HUES64 (cell line): Measurements from ENCODE around the gene COL4A2.

Source experiments
- H3K27ac ChIP-seq: 2 replicates; pipeline ENCODE4 v1.7.0; 2013; ENCODE audit warnings: low read depth, low read length, inconsistent platforms
- H3K27me3 ChIP-seq: 2 replicates; pipeline ENCODE4 v1.6.1; 2013; ENCODE audit warnings: mild to moderate bottlenecking, low read length; ENCODE audit not compliant: insufficient read depth
- H3K36me3 ChIP-seq: 2 replicates; pipeline ENCODE4 v1.6.1; 2013; ENCODE audit warnings: mild to moderate bottlenecking, low read length; ENCODE audit not compliant: insufficient read depth
- H3K4me1 ChIP-seq: 2 replicates; pipeline ENCODE4 v1.6.1; 2013; ENCODE audit warnings: mild to moderate bottlenecking, low read length, moderate library complexity; ENCODE audit not compliant: insufficient read depth
- H3K4me3 ChIP-seq: 2 replicates; pipeline ENCODE4 v1.5.1; 2013; ENCODE audit warnings: mild to moderate bottlenecking, low read length, moderate library complexity
- H3K9ac ChIP-seq: 2 replicates; pipeline ENCODE4 v1.6.1; 2013; ENCODE audit warnings: mild to moderate bottlenecking, low read depth, low read length
- H3K9me3 ChIP-seq: 2 replicates; pipeline ENCODE4 v1.6.1; 2013; ENCODE audit warnings: low read depth, low read length; ENCODE audit not compliant: insufficient read depth
- WGBS: fragments of 150-250, 120-280 bp; methylation state at CpG from one replicate; pipeline ENCODE4 v1.1.7; 2013; ENCODE audit warnings: missing lambda C conversion rate; 5-methylcytosine and 5-hydroxymethylcytosine counted together

The COL4A2 gene

DNA sequence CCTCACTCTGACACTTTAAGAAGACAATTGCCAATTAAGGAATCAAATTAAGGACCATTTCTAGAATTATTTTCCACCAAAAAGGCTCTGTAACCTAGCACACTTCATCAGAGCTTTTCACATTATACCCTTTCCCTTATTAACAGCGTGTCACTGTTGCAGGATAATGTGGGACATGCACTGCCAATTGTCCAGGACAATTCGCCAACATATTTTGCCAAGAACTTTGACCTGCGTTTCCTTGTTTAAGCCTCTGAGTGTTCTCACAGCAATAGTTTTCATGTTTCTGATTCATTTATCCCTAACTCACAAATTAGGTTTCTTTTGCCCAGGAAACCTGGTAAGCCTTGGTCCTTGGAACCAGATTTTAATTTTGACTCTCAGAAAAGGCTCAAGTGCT is 13.4 kb upstream of the COL4A2 start:
- Histone ChIP-seq H3K9ac (no peak overlapping the region), H3K4me3 (no peak overlapping the region), H3K27me3 (no peaks in the 10 kb centered on the region), H3K36me3 (no peaks in the 10 kb centered on the region), H3K27ac (no peak overlapping the region), H3K4me1 (peaks cover 12% of the 10 kb centered on the region), H3K9me3 (no peaks in the 10 kb centered on the region)
- WGBS, result 96% methylated on average over 3 of the region's 3 CpGs

DNA sequence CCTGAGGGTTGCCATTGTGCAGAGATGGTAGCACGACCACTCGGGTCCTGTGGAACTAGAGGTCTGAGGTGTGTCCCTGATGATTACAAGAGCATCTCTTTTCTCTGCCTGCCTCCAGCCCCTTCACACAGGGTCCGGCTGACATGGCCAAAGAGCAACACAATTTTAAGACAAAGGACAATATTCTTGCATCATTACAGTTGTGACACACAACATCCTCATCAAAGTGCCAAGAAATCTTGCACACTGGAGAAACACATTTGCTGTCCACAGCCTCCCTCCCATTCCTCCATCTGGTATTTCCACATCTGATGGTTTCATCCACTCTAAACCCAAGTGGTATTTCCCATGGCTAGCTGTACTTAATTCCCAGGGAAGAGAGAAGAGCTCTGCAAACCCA is 12.9 kb upstream of the COL4A2 start:
- H3K4me1 ChIP-seq, result peaks cover 17% of the 10 kb centered on the region
- H3K27ac ChIP-seq, result no peak overlapping the region
- H3K4me3 ChIP-seq, result no peak overlapping the region
- no peaks in the 10 kb centered on the region for H3K27me3 ChIP-seq
- WGBS, result 94% methylated on average over 3 of the region's 3 CpGs
- no peaks in the 10 kb centered on the region for H3K9me3 ChIP-seq
- no peaks in the 10 kb centered on the region for H3K36me3 ChIP-seq
- H3K9ac ChIP-seq, result no peak overlapping the region

DNA sequence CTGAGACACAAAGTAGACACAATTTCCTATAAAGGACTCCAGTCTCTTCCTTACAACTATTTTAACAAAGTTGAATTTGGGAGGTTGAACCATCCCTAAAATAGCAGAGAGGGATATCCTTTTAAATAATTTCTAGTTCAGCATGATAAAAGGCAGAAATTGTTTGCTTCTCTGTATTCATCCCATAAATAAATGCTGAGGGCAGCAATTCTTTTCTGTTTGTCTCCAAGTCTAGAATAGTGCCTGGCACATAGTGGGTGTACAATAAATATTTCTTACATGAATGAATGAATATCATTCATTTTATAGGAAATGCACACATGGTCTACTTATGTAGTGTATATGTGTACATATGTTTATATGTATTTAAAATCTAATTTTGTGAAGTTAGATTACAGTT is 12.5 kb upstream of the COL4A2 start:
- no peaks in the 10 kb centered on the region for H3K9me3 ChIP-seq
- no peaks in the 10 kb centered on the region for H3K36me3 ChIP-seq
- H3K27me3 ChIP-seq, result no peaks in the 10 kb centered on the region
- no peak overlapping the region for H3K27ac ChIP-seq
- peaks cover 20% of the 10 kb centered on the region for H3K4me1 ChIP-seq
- no peak overlapping the region for H3K9ac ChIP-seq
- H3K4me3 ChIP-seq, result no peak overlapping the region

DNA sequence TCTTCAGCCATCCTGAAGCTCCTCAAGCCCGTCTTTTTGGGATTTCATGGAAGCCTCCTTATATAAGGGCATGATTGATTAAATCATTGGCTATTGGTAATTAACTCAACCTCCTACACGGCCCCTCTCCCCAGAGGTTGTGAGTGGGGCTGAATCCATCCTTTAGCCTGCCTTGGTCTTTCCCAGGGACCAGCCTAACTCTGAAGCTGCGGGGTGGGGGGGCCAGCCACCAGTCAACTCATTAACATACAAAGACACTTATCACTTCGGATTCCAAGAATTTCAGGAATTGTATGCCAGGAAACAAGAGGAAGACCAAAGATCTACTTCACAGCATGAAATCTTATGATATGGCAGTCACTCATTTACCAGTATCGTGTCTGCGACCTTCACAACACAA is 10.1 kb upstream of the COL4A2 start:
- no peak overlapping the region for H3K4me3 ChIP-seq
- no peaks in the 10 kb centered on the region for H3K36me3 ChIP-seq
- H3K9me3 ChIP-seq, result no peaks in the 10 kb centered on the region
- H3K27ac ChIP-seq, result no peak overlapping the region
- 87% methylated on average over 4 of the region's 6 CpGs for WGBS
- H3K9ac ChIP-seq, result no peak overlapping the region
- H3K4me1 ChIP-seq, result peaks cover 23% of the 10 kb centered on the region
- no peaks in the 10 kb centered on the region for H3K27me3 ChIP-seq

DNA sequence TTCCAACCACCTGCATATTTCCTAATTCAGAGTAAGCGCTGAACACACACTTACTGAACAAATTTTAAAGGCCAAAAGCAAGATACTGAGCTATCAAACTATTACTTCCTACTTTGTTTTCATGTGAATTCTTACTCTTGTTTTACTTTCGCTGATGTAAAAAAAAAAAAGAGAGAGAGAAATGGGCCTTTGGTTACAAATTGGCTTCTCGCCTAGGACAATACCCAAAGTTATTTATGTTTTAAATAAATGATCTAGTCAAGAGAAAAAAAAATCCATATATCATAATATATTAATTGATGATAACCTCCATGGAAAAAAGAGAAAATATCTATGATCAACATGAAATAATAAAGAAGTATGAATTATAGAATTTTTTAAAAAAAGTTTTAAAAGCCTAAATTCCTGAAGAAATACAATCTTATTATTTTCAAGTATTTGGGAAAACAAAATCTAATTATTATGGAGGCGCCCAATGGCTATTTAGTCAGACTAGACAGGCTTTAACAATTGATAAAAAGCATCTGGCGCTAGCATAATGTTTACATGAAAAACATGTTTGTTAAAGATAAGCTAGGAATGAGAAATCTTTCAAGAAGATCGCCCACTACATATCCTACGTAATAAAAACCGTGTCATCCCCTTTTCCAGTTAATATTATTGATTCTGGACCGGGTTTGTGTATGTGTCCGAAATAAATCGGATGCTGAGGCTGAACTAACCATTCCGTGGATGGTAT is 9.1 kb upstream of the COL4A2 start:
- Histone ChIP-seq H3K4me3 (no peak overlapping the region), H3K27ac (no peak overlapping the region; the same call in 1 of the 2 replicates), H3K9me3 (no peaks in the 10 kb centered on the region), H3K4me1 (peaks cover 23% of the 10 kb centered on the region), H3K27me3 (no peaks in the 10 kb centered on the region), H3K36me3 (no peaks in the 10 kb centered on the region), H3K9ac (no peak overlapping the region)
- 94% methylated on average over 11 of the region's 12 CpGs for WGBS

DNA sequence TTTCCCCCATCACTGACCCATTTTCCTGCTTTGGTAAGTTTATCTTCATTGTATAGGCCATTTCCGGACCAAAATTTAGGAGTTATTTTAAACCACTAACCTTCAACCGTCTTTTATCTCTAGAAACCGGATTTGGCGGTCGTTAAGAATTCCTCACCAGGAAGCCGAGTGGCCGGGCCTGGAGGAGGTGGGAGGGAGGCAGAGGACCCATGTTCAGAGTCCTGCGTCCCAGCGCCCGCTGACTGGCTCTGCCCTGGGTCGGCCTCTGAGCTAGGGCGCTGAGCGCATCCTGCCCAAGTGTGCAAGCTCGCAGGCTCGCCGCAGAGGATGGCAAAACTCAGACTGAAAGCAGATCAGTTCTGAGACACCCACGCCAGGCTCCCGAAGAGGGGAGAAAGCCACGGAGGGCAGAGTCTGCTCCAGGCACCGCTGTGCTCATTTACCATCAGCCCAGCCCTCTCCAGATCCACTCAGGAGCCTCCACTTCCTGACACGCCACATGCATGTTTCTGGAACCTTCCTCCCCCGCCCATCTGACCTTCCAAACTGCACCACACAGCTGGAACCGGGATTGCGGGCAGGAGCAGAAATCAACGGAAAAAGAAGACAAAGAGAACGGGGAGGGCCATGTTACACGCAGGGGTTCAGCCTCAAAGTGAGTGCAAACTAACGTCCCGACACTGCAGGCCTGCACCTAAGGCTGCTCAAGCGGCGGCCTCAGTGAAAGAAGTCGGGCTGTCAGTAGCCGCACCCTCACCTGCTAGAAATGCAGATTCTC is 8.4 kb upstream of the COL4A2 start:
- H3K4me3 ChIP-seq, result 0 out of 2 replicates have a peak overlapping the region, but pooled peaks have one; percentile 3
- H3K27me3 ChIP-seq, result no peaks in the 10 kb centered on the region
- H3K36me3 ChIP-seq, result no peaks in the 10 kb centered on the region
- H3K27ac ChIP-seq, result no peak overlapping the region
- peak overlapping the region; percentile 30; the same call in 1 of the 2 replicates for H3K9ac ChIP-seq
- H3K4me1 ChIP-seq, result peaks cover 23% of the 10 kb centered on the region
- no peaks in the 10 kb centered on the region for H3K9me3 ChIP-seq
- 67% methylated on average over 33 of the region's 33 CpGs for WGBS

DNA sequence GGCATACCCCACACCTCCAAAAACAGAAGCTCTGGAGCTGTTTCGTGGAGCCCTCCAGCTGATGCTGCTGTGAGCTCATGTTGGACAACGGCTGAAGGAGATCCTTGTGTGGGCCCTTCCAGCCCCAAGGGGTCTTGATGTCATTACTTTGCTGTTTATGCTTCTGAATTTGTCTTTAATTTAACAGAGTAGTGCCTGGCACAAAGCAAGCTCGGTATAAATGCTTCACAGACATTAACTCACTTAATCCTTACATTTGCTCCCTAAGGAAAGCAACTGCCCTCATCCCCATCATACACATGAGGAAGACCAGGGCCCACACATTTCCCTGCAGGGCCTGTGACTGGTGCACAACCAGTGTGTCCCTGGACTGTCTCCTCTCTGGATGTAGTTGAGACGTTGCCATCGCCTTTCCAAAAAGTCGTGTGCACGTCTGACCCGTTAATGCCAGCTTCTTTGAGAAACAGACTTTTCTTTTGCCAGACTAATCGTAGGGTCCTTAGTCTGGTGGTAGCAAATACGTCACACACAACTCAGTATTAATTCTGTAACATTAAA is 7.7 kb upstream of the COL4A2 start:
- 75% methylated on average over 10 of the region's 10 CpGs for WGBS
- Histone ChIP-seq H3K4me1 (peaks cover 23% of the 10 kb centered on the region), H3K27me3 (no peaks in the 10 kb centered on the region)

DNA sequence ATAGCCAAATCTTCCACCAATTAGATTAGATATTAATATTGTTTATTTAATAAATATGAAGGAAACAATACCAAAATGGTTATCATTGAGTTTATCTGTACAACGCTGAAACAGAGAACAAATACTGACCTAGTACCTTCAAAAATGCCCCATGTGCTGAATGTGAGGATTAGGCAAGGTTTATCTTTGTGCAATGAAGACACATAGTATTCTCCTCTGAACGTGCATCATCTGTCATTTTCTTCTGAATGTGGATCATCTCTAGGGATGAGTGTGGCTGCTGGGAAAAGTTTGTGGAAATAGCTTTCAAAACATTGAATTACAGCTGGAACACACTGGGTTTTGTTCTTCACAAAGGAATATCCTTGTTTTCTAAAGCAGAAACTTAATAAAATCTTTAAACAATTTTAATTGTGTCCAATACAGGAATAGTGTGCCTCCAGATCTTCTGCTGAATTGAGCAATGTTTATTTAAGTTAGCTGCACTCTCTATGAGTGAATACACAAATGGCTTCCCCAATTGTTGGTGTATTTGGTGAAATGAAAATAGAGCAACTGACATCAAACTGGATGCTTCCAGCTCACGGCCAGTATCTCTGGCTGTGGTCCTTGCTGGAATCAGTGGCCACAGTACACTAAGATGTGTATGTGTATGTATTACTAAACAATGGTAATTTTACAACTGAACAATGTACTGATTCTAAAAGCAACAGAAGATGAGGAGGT is 6.8 kb upstream of the COL4A2 start:
- WGBS, result 88% methylated on average over 3 of the region's 3 CpGs

More for the DNA sequence above, 7.7 kb upstream of the COL4A2 start:
- Histone ChIP-seq H3K36me3 (no peaks in the 10 kb centered on the region), H3K27ac (no peak overlapping the region), H3K4me3 (no peak overlapping the region), H3K9ac (no peak overlapping the region), H3K9me3 (no peaks in the 10 kb centered on the region)

DNA sequence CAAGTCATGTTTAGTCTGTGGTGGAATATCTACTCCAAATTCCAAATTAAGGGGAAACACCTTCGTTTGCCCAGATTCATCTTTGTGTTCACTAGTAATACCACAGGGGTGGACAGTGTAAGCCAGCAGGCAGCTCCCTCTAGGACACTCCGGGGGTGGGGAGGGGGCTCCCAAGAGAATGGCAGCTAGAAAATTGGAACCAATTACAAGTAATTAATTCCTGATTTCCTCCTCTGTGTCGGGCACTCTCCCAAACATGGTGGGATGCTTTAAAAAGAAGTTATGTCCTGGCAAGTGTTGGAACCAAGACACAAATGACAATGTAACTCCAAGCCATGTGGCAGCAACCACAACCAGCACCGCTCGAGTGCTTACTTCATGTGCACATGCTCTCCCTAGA is 6.0 kb upstream of the COL4A2 start:
- WGBS, result 97% methylated on average over 4 of the region's 5 CpGs
- peaks cover 12% of the 10 kb centered on the region; the same call in 1 of the 2 replicates for H3K27me3 ChIP-seq

More for the DNA sequence above, 6.8 kb upstream of the COL4A2 start:
- Histone ChIP-seq H3K27ac (no peak overlapping the region), H3K4me1 (peaks cover 28% of the 10 kb centered on the region), H3K4me3 (no peak overlapping the region), H3K36me3 (no peaks in the 10 kb centered on the region), H3K9ac (no peak overlapping the region), H3K9me3 (no peaks in the 10 kb centered on the region), H3K27me3 (peaks cover 4% of the 10 kb centered on the region; the same call in 1 of the 2 replicates)

DNA sequence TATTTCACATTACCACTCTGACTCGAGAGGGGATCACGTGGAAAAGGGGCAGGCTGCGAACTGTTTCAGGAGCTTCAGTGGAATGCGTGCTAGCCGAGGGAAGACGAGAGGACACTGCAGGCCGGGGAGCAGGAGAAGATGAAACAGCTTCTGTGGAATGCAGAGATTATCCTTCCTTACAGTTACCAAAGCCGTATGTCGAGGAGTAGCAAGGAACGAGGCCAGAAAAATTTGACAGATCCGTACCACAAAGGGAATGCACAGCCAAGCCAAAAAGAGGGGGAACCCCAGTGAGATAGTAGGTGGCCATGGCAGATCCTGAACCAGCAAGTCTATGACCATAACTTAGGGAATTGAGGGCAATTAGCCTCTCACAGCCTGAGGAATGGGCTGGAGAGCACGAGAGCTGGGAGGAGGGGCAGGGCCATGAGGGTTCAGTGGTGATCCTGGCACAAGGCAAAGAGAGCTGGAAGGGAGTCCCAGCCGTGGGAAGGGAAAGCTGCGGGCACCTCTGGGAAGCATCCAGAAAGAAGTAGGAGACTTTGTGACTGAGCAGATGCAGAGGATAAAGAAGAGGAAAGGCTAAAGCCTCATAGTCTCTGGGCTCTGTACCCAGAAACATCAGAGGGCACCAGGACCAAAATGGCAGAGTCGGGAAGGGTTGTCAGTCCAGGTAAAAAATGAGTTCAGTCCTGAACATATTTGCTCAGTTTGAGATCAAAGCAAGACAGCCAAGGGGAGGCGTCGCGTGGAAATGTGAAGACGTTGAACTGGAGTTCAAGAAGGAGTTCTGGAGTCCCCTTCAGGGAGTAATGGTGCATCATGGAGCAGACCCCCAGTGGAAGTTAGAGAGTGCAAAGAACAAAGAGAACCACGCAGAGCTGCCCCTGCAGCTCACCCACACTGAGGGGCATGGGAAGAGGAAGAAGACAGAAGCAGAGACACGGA is 5.2 kb upstream of the COL4A2 start:
- Histone ChIP-seq H3K4me1 (peaks cover 34% of the 10 kb centered on the region), H3K4me3 (no peak overlapping the region), H3K9me3 (no peaks in the 10 kb centered on the region), H3K27me3 (peaks cover 12% of the 10 kb centered on the region; the same call in 1 of the 2 replicates), H3K9ac (no peak overlapping the region), H3K27ac (no peak overlapping the region), H3K36me3 (no peaks in the 10 kb centered on the region)
- WGBS, result 77% methylated on average over 21 of the region's 21 CpGs

More for the DNA sequence above, 6.0 kb upstream of the COL4A2 start:
- Histone ChIP-seq H3K36me3 (no peaks in the 10 kb centered on the region), H3K27ac (no peak overlapping the region), H3K9ac (no peak overlapping the region), H3K4me1 (peaks cover 36% of the 10 kb centered on the region), H3K9me3 (no peaks in the 10 kb centered on the region), H3K4me3 (no peak overlapping the region)
